ENCODE measurements around the gene HERC6.

The HERC6 gene

DNA sequence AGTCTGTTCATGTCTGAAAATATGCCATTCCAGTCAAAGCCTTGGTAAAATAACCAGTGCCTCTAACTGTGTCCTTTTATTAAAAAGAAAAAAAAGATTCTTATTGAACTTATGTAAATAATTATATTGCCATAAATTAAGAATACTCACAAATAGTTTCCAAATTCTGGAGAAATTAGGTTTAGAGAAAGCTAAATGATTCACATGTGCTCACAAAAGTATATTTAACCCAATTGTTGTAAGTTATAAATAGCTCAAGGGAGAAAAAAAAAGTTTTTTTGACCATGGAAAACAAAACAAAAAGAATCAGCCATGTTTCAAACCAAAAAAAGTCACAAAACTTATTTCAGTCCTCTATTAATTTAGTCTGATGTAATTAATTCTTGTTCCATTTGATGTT lies 25.3 kb upstream of the HERC6 start:
- TF ChIP-seq, protein P1, sequence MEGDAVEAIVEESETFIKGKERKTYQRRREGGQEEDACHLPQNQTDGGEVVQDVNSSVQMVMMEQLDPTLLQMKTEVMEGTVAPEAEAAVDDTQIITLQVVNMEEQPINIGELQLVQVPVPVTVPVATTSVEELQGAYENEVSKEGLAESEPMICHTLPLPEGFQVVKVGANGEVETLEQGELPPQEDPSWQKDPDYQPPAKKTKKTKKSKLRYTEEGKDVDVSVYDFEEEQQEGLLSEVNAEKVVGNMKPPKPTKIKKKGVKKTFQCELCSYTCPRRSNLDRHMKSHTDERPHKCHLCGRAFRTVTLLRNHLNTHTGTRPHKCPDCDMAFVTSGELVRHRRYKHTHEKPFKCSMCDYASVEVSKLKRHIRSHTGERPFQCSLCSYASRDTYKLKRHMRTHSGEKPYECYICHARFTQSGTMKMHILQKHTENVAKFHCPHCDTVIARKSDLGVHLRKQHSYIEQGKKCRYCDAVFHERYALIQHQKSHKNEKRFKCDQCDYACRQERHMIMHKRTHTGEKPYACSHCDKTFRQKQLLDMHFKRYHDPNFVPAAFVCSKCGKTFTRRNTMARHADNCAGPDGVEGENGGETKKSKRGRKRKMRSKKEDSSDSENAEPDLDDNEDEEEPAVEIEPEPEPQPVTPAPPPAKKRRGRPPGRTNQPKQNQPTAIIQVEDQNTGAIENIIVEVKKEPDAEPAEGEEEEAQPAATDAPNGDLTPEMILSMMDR (IDR thresholded peaks at IDR 0.05): no peak

DNA sequence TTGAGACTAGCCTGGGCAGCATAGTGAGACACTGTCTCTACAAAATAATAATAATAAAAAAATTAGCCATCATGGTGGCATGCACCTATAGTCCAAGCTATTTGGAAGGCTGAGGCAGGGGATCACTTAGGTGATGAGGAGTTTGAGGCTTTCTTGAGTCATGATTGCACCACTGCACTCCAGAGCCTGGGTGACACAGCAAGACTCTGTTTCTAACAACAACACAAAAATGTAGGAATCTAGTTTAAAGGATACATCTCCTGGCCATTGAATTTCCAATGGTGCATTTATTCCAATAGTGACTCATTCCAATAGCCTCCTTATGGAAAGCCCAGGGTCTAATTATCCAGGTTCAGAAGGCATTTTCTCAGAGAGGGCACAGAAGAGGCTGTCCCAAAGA lies 21.9 kb upstream of the HERC6 start:
- TF ChIP-seq, protein P1 (IDR thresholded peaks at IDR 0.05): no peak

GRCh38 chr4:88357262-88357661 lies 21.4 kb upstream of the HERC6 start:
- TF ChIP-seq, protein P1 (IDR thresholded peaks at IDR 0.05): no peak

DNA sequence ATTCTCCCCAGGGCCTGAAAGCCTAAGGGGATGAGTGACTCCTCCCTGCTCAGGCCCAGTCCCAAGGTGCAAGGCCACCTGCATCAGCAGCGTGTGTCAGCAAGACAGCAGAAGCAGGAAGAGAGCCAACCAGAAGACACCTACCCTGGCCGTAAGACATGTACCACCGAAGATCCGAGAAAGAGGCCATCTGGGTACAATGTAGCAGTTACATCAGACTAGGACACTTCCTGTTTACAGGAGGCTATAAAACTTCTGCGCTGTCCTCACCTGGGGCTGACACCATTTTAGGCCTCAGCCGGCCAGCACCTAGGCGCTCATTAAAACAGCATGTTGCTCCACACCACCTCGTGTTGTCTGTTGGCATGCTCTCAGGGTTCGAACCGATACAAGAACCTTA lies 19.1 kb upstream of the HERC6 start:
- TF ChIP-seq, protein P1 (IDR thresholded peaks at IDR 0.05): no peak

DNA sequence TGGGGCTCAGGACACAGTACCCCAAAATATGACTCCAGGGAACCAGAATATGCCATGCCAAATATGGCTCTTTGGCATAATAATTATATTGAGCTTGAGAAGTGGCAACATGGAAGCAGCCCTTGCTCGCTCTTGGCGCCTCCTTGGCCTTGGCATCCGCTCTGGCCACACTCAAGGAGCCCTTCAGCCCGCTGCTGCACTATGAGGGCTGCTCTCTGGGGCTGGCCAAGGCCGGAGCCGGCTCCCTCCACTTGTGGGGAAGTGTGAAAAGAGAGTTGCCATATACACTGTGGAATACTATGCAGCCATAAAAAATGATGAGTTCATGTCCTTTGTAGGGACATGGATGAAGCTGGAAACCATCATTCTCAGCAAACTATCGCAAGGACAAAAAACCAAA lies 18.4 kb upstream of the HERC6 start:
- TF ChIP-seq, protein P1 (IDR thresholded peaks at IDR 0.05): no peak

DNA sequence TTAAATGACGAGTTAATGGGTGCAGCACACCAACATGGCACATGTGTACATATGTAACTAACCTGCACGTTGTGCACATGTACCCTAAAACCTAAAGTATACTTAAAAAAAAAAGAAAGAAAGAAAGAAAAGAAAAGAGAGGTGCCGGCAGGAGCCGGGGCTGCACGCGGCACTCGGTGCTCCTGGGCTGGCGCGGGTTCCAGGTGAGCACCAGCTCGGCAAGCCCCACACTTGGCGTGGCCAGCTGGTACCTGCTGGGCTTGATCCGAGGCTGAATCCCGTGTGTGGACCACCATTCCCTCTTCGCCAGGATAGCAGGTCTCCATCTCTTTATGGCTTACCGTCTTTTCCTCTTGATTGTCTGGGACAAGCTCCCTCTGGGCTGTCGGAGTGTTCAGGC lies 17.9 kb upstream of the HERC6 start:
- TF ChIP-seq, protein P1 (IDR thresholded peaks at IDR 0.05): no peak

- TF ChIP-seq, protein P1 (IDR thresholded peaks at IDR 0.05): no peak
These were observed 12.2 kb upstream of the HERC6 start for GRCh38 chr4:88366460-88366859.

- TF ChIP-seq, protein P1 (IDR thresholded peaks at IDR 0.05): no peak
These were observed 10.8 kb upstream of the HERC6 start for GRCh38 chr4:88367826-88368225.

Data from LNCAP (cell line).